Measurements from ENCODE around the gene CHD9. TPM values are rescaled to one million over a fixed set of nuclear protein-coding genes. Genes with fewer than 3 reads are reported as not detected.

Gene CHD9
- total RNA-seq, 1 experiment from 2014 or later: 18.9 TPM

DNA sequence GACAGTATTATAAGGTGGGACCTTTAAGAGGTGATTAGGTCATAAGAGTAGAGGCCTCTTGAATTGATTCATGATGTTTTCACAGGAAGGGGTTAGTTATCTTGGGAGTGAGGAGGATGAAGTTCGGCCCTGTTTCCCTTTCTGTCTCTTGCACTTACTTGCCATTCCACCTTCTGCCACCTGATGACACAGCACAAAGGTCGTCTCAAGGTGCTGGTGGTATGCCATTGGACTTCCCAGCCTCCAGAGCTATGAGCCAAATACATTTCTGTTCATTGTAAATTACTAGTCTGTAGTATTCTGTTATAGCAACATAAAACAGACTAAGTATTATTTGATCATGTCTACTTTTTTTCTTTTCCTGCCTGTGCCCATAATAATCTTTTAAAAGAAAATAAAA lies 23.5 kb downstream of the CHD9 start:
- no peaks in the 10 kb centered on the region for H3K9me3 ChIP-seq (ENCODE audit: control insufficient read depth in 1 of 2, insufficient read depth in 1 of 2, low read depth in 1 of 2, low read length in 2 of 2)
- no peaks in the 10 kb centered on the region for H3K36me3 ChIP-seq (ENCODE audit: control insufficient read depth in 1 of 2, insufficient read depth in 2 of 2, low read length in 2 of 2)
- ChIA-PET CTCF (no interaction called here), RAD21 (ENCODE audit: low non-redundant PET in 1 of 2, low total read pairs in 2 of 2, uncharacterized antibody in 2 of 2, unreplicated experiment in 2 of 2) (no interaction called here), POLR2A (interaction anchor here (1.8 kb wide), 1 partner anchor 21 kb away, joined by 4 read pairs; no protein-coding TSS in a partner anchor)
- H3K79me2 ChIP-seq (ENCODE audit: insufficient read depth, low read length): peaks cover 77% of the 10 kb centered on the region
- no peaks in the 10 kb centered on the region for H3K9me2 ChIP-seq (ENCODE audit: insufficient read depth)
- H3K4me1 ChIP-seq (ENCODE audit: control insufficient read depth in 1 of 2, insufficient read depth in 2 of 2, low read length in 2 of 2): peaks cover 0 to 2% of the 10 kb centered on the region in 2 experiments; a peak in 1 of 4 replicates
- no peak overlapping the region for H3K27ac ChIP-seq (ENCODE audit: low read depth, low read length)
- intact Hi-C loops (cut with micrococcal nuclease): no loop called here
- DNase-seq (ENCODE audit: low read depth, low spot score): no peak
- H3K9ac ChIP-seq (ENCODE audit: low read length): no peak overlapping the region
- no TSS peak for BruUV-seq (replicated peaks)
- H4K20me1 ChIP-seq (ENCODE audit: insufficient read depth): no peaks in the 10 kb centered on the region
- no peak overlapping the region for H2AFZ ChIP-seq (ENCODE audit: low read depth, low read length, poor library complexity, severe bottlenecking)
- H3K4me3 ChIP-seq (replicated peaks in 1 of 2; ENCODE audit: low read depth in 1 of 2, low read length in 2 of 2): no peak overlapping the region
- no peaks in the 10 kb centered on the region for H3K27me3 ChIP-seq (ENCODE audit: insufficient read depth, low read length)
- no peak for TF ChIP-seq CBX3 (IDR thresholded peaks at IDR 0.05; ENCODE audit: low read depth)
- TF ChIP-seq JUND (IDR thresholded peaks at IDR 0.05): no peak
- TF ChIP-seq EZH2phosphoT487 (IDR thresholded peaks at IDR 0.05; ENCODE audit: borderline replicate concordance): no peak
- TF ChIP-seq SRF (IDR thresholded peaks at IDR 0.05; ENCODE audit: low read depth): no peak
- no peak for TF ChIP-seq ZFX (IDR thresholded peaks at IDR 0.05)
- TF ChIP-seq YY1 (IDR thresholded peaks at IDR 0.05; ENCODE audit: extremely low read depth, insufficient replicate concordance, low read depth, low read length): no peak
- TF ChIP-seq, protein P1, sequence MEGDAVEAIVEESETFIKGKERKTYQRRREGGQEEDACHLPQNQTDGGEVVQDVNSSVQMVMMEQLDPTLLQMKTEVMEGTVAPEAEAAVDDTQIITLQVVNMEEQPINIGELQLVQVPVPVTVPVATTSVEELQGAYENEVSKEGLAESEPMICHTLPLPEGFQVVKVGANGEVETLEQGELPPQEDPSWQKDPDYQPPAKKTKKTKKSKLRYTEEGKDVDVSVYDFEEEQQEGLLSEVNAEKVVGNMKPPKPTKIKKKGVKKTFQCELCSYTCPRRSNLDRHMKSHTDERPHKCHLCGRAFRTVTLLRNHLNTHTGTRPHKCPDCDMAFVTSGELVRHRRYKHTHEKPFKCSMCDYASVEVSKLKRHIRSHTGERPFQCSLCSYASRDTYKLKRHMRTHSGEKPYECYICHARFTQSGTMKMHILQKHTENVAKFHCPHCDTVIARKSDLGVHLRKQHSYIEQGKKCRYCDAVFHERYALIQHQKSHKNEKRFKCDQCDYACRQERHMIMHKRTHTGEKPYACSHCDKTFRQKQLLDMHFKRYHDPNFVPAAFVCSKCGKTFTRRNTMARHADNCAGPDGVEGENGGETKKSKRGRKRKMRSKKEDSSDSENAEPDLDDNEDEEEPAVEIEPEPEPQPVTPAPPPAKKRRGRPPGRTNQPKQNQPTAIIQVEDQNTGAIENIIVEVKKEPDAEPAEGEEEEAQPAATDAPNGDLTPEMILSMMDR (IDR thresholded peaks at IDR 0.05 in 2 of 3, conservative IDR thresholded peaks at IDR 0.05 in 1 of 3; ENCODE audit: borderline replicate concordance in 1 of 3, insufficient read depth in 1 of 3, low read depth in 2 of 3, low read length in 2 of 3): no peak
- TF ChIP-seq POLR2A (IDR thresholded peaks at IDR 0.05; ENCODE audit: borderline replicate concordance, extremely low read depth, insufficient read depth, insufficient read length): no peak
- ATAC-seq: no peak
- no peak overlapping the region for H3K4me2 ChIP-seq (ENCODE audit: low read length)

Measured in HCT116 (cell line).